ENCODE data around the gene MAMDC2. TPM values are rescaled to one million over a fixed set of nuclear protein-coding genes. Genes with fewer than 3 reads are reported as not detected.

Gene MAMDC2
- total RNA-seq = 10 to 100 TPM; 17.0 to 33.9 (median 18.7) TPM

GRCh38 chr9:70043689-70044489, at the start of gene MAMDC2:
Gene MAMDC2 (plus strand): TSS chr9:70043848. CDS start chr9:70044198, 350 bp downstream.
- Histone ChIP-seq H3K36me3 (no peaks in the 10 kb centered on the region), H3K27ac (peak within 1 kb of the TSS; percentile 79 to 82), H3K27me3 (no peaks in the 10 kb centered on the region), H3K9me3 (no peaks in the 10 kb centered on the region), H3K4me1 (peaks cover 2 to 22% of the 10 kb centered on the region in 2 donors), H3K4me3 (peak within 1 kb of the TSS; percentile 62 to 75 (median 68))
- peak in 1 of 2 donors; percentile 46 for DNase-seq (ENCODE audit: low spot score in 2 of 2)
- TF ChIP-seq CTCF (IDR thresholded peaks at IDR 0.05) (no peak), POLR2AphosphoS5 (IDR thresholded peaks at IDR 0.05) (peak in 2 of 3 donors; percentile 19 to 46)
- intact Hi-C loops (cut with DNase I; ENCODE audit: low total_unique reads) = loop anchor here (5.0 kb wide), 1 partner anchor 63 kb away; no protein-coding TSS in a partner anchor

GRCh38 chr9:69995846-69996245, 47.8 kb upstream of the MAMDC2 start:
- no peak for DNase-seq (ENCODE audit: low spot score in 2 of 2)
- no peak for TF ChIP-seq POLR2AphosphoS5 (IDR thresholded peaks at IDR 0.05)
- TF ChIP-seq POLR2A (IDR thresholded peaks at IDR 0.05) = no peak
- no peak for TF ChIP-seq CTCF (IDR thresholded peaks at IDR 0.05)
- H3K36me3 ChIP-seq = no peaks in the 10 kb centered on the region
- H3K27me3 ChIP-seq = no peaks in the 10 kb centered on the region
- peak overlapping the region; percentile 5 to 49 for H3K27ac ChIP-seq
- H3K4me1 ChIP-seq = no peaks in the 10 kb centered on the region
- intact Hi-C loops (cut with DNase I; ENCODE audit: low total_unique reads) = no loop called here
- no peak overlapping the region for H3K4me3 ChIP-seq
- no peaks in the 10 kb centered on the region for H3K9me3 ChIP-seq

- Histone ChIP-seq H3K4me3 (no peak overlapping the region), H3K9me3 (no peaks in the 10 kb centered on the region), H3K36me3 (no peaks in the 10 kb centered on the region), H3K27me3 (no peaks in the 10 kb centered on the region), H3K4me1 (no peaks in the 10 kb centered on the region), H3K27ac (peak overlapping the region in 1 of 2 donors; percentile 34)
- TF ChIP-seq CTCF (IDR thresholded peaks at IDR 0.05) (no peak), POLR2AphosphoS5 (IDR thresholded peaks at IDR 0.05) (peak in 1 of 3 donors; percentile 76)
- intact Hi-C loops (cut with DNase I; ENCODE audit: low total_unique reads) = no loop called here
- DNase-seq (ENCODE audit: low spot score in 2 of 2) = no peak
Measured at GRCh38 chr9:69996967-69997366, 46.7 kb upstream of the MAMDC2 start.

- H3K4me3 ChIP-seq = no peak overlapping the region
- intact Hi-C loops (cut with DNase I; ENCODE audit: low total_unique reads) = no loop called here
- H3K9me3 ChIP-seq = no peaks in the 10 kb centered on the region
- H3K27ac ChIP-seq = peak overlapping the region in 1 of 2 donors; percentile 34
- H3K36me3 ChIP-seq = no peaks in the 10 kb centered on the region
- TF ChIP-seq CTCF (IDR thresholded peaks at IDR 0.05) = no peak
- TF ChIP-seq POLR2A (IDR thresholded peaks at IDR 0.05) = no peak
- TF ChIP-seq POLR2AphosphoS5 (IDR thresholded peaks at IDR 0.05) = no peak
- DNase-seq (ENCODE audit: low spot score in 2 of 2) = no peak
- H3K27me3 ChIP-seq = no peaks in the 10 kb centered on the region
- no peaks in the 10 kb centered on the region for H3K4me1 ChIP-seq
Measured at GRCh38 chr9:69997524-69997923, 46.1 kb upstream of the MAMDC2 start.

GRCh38 chr9:69999315-69999714, 44.3 kb upstream of the MAMDC2 start:
- no peak for DNase-seq (ENCODE audit: low spot score in 2 of 2)
- no peak for TF ChIP-seq CTCF (IDR thresholded peaks at IDR 0.05)
- peak in 1 of 3 donors; percentile 90 for TF ChIP-seq POLR2AphosphoS5 (IDR thresholded peaks at IDR 0.05)
- Histone ChIP-seq H3K9me3 (no peaks in the 10 kb centered on the region), H3K27ac (no peak overlapping the region), H3K27me3 (no peaks in the 10 kb centered on the region), H3K36me3 (no peaks in the 10 kb centered on the region), H3K4me1 (no peaks in the 10 kb centered on the region), H3K4me3 (no peak overlapping the region)
- intact Hi-C loops (cut with DNase I; ENCODE audit: low total_unique reads) = no loop called here
